ENCODE data around the gene MAB21L3. TPM values are rescaled to one million over a fixed set of nuclear protein-coding genes. Genes with fewer than 3 reads are reported as not detected.
A peak's percentile ranks its signal among the peaks of the same experiment; 100 is the strongest.

The MAB21L3 gene
- total and polyA plus RNA-seq, 7 donors: under 0.01 to 2.3 (median 1.1) TPM; not detected in 2

DNA sequence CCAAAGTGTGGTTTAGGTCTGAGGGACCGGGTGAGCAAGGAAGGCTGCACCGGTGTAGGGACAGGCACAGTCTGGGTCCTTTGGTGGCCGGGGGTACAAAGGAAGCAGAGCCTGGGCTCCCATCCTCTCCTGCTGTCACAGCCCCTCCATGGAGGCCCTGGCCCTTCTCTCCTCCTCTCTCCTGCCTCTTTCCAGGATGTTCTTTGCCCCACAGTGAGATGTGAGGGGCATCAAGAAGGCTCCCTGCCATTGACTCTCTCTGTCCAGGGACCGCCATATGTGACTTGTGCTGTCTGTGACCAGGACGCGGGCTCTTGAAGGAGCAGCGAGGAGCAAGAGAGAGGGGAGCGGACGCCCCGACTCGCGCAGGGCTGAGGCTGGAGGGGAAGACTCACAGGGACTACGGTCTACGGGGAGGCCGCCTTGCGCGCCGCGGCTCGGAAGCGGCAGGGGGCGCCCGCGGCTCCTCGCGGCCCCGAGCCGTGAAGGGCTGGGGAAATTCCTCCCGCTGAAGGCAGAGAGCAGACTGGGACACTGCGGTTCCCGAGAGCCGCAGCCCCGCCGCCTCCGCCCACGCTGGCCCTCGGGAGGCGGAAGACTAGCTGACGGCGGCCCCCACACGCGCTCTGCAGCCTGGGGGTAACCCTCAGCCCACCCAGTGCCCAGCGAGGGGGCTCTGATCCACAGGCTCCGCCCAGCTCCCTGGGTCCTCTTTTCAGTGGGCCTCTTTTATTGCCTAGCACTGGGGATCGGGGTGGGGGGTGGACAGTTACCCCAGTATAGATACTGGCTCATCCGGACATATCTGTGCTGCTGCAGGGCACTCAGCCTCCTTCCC lies 40.8 kb downstream of the MAB21L3 start:
- no peaks in the 10 kb centered on the region for H3K36me3 ChIP-seq
- 7 to 8% methylated on average over 46 of the region's 46 CpGs for WGBS, 2 donors
- H3K9me3 ChIP-seq: no peaks in the 10 kb centered on the region
- peaks cover 0 to 12% (median 10%) of the 10 kb centered on the region in 4 donors for H3K4me1 ChIP-seq
- DNase-seq: peak; percentile 78
- H3K27me3 ChIP-seq: no peaks in the 10 kb centered on the region
- peak overlapping the region; percentile 1 to 65 (median 52) for H3K27ac ChIP-seq
- H3K4me3 ChIP-seq: peak overlapping the region; percentile 23 to 55 (median 44)
- intact Hi-C loops (cut with DNase I): loop anchor here (1.0 to 2.0 kb wide), 2 partner anchors 17 to 333 kb away; no protein-coding TSS in a partner anchor
- TF ChIP-seq CTCF (IDR thresholded peaks at IDR 0.05) (peak; percentile 67 to 92 (median 77)), POLR2A (IDR thresholded peaks at IDR 0.05) (no peak)

DNA sequence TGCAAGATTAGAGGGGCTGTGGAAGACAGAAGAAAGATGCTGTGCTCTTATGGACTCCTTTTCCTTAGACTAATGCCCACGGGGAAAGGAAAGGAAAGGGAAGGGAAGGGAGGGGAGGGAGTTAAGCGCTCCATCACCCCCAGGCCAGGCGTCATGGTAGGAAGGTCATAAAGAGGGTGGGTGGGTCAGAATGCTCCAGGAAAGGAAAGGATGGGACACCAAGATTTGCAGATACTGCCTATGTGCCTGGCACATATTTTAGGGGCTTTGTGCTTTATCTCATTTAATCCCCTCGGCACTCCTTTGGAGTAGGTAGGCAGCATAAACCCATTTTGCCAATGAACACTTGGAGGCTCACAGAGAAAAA lies 41.4 kb downstream of the MAB21L3 start:
- Histone ChIP-seq H3K9me3 (no peaks in the 10 kb centered on the region), H3K36me3 (no peaks in the 10 kb centered on the region), H3K27me3 (no peaks in the 10 kb centered on the region), H3K4me1 (peaks cover 0 to 12% (median 10%) of the 10 kb centered on the region in 4 donors), H3K27ac (peak overlapping the region in 3 of 4 donors; percentile 1 to 65 (median 39)), H3K4me3 (peak overlapping the region; percentile 23 to 55 (median 44))
- no peak for DNase-seq
- intact Hi-C loops (cut with DNase I): loop anchor here (1.0 to 2.0 kb wide), 2 partner anchors 16 to 333 kb away; no protein-coding TSS in a partner anchor
- WGBS, 2 donors: 23 to 75% methylated on average over 3 to 4 of the region's 4 CpGs
- TF ChIP-seq CTCF (IDR thresholded peaks at IDR 0.05): no peak
- TF ChIP-seq POLR2A (IDR thresholded peaks at IDR 0.05): no peak
- no peak for TF ChIP-seq EP300 (IDR thresholded peaks at IDR 0.05)
- TF ChIP-seq POLR2AphosphoS5 (IDR thresholded peaks at IDR 0.05): no peak

GRCh38 chr1:116152950-116153691 lies 41.9 kb downstream of the MAB21L3 start:
- intact Hi-C loops (cut with DNase I): loop anchor here (1.0 to 2.0 kb wide), 2 partner anchors 16 to 332 kb away; no protein-coding TSS in a partner anchor
- Histone ChIP-seq H3K4me3 (no peak overlapping the region), H3K4me1 (peaks cover 0 to 12% (median 10%) of the 10 kb centered on the region in 4 donors), H3K27ac (no peak overlapping the region), H3K9me3 (peaks cover 0 to 2% (median 0%) of the 10 kb centered on the region in 4 donors), H3K27me3 (no peaks in the 10 kb centered on the region), H3K36me3 (no peaks in the 10 kb centered on the region)
- TF ChIP-seq POLR2AphosphoS5 (IDR thresholded peaks at IDR 0.05) (no peak), POLR2A (IDR thresholded peaks at IDR 0.05) (no peak), CTCF (IDR thresholded peaks at IDR 0.05) (no peak), EP300 (IDR thresholded peaks at IDR 0.05) (no peak)
- WGBS, 2 donors: 21 to 74% methylated on average over 4 of the region's 4 CpGs
- DNase-seq: no peak

- intact Hi-C loops (cut with DNase I): loop anchor here (2.0 kb wide), 1 partner anchor 15 kb away; no protein-coding TSS in a partner anchor
Observed at GRCh38 chr1:116153692-116154031, 42.5 kb downstream of the MAB21L3 start.

More at GRCh38 chr1:116153692-116154031, 42.5 kb downstream of the MAB21L3 start:
- no peaks in the 10 kb centered on the region for H3K36me3 ChIP-seq
- no peaks in the 10 kb centered on the region for H3K27me3 ChIP-seq
- TF ChIP-seq POLR2AphosphoS5 (IDR thresholded peaks at IDR 0.05): no peak
- TF ChIP-seq EP300 (IDR thresholded peaks at IDR 0.05): no peak
- TF ChIP-seq CTCF (IDR thresholded peaks at IDR 0.05): no peak
- TF ChIP-seq POLR2A (IDR thresholded peaks at IDR 0.05): no peak
- H3K4me1 ChIP-seq: peaks cover 0 to 12% (median 10%) of the 10 kb centered on the region in 4 donors
- no peak overlapping the region for H3K4me3 ChIP-seq
- peaks cover 0 to 3% (median 0%) of the 10 kb centered on the region in 4 donors for H3K9me3 ChIP-seq
- no peak overlapping the region for H3K27ac ChIP-seq
- DNase-seq: no peak
